Measurements from ENCODE around the gene CYP4F22. TPM values are rescaled to one million over a fixed set of nuclear protein-coding genes. Genes with fewer than 3 reads are reported as not detected.
"Not testable (repeated sequence)": the region's sequence is repeated elsewhere in the genome, so short reads cannot be mapped to it uniquely, and the experiment has no call there.

Gene CYP4F22
- total RNA-seq, 1 donor from 2014 or later, result not detected

- peaks cover 5% of the 10 kb centered on the region for H3K9me3 Mint-ChIP-seq
- no peak for TF ChIP-seq CTCF (IDR thresholded peaks at IDR 0.05)
- POLR2A ChIA-PET, result no interaction called here
- CTCF ChIA-PET, result no interaction called here
- no peaks in the 10 kb centered on the region for H3K4me1 Mint-ChIP-seq
- ATAC-seq (ENCODE audit: low read depth), result no peak
- peaks cover 23% of the 10 kb centered on the region for H3K27me3 Mint-ChIP-seq
- intact Hi-C loops (cut with micrococcal nuclease), result no loop called here
- no peak overlapping the region for H3K27ac Mint-ChIP-seq
- no peak overlapping the region for H3K4me3 Mint-ChIP-seq
- no peak for DNase-seq
- peaks cover 2% of the 10 kb centered on the region for H3K36me3 Mint-ChIP-seq (ENCODE audit: low read depth)
Measured at GRCh38 chr19:15529774-15530372, 21.5 kb downstream of the CYP4F22 start.

- Mint-ChIP-seq H3K9me3 (peaks cover 5% of the 10 kb centered on the region), H3K4me1 (no peaks in the 10 kb centered on the region), H3K27ac (no peak overlapping the region), H3K27me3 (peaks cover 16% of the 10 kb centered on the region), H3K36me3 (ENCODE audit: low read depth) (peaks cover 2% of the 10 kb centered on the region), H3K4me3 (no peak overlapping the region)
- CTCF ChIA-PET, result no interaction called here
- ATAC-seq (ENCODE audit: low read depth) (no peak), DNase-seq (no peak)
- no peak for TF ChIP-seq CTCF (IDR thresholded peaks at IDR 0.05)
- intact Hi-C loops (cut with micrococcal nuclease), result no loop called here
- POLR2A ChIA-PET, result no interaction called here
Measured at GRCh38 chr19:15532779-15533521, 24.6 kb downstream of the CYP4F22 start.

- CTCF ChIA-PET; H3K4me3 Mint-ChIP-seq; DNase-seq; H3K27ac Mint-ChIP-seq; POLR2A ChIA-PET; ATAC-seq (ENCODE audit: low read depth); H3K9me3 Mint-ChIP-seq; H3K36me3 Mint-ChIP-seq (ENCODE audit: low read depth); intact Hi-C loops (cut with micrococcal nuclease); H3K4me1 Mint-ChIP-seq: not testable (repeated sequence)
- H3K27me3 Mint-ChIP-seq, result peaks cover 14% of the 10 kb centered on the region
Measured at GRCh38 chr19:15533522-15533830, 25.2 kb downstream of the CYP4F22 start.

- ChIA-PET POLR2A (no interaction called here), CTCF (no interaction called here)
- intact Hi-C loops (cut with micrococcal nuclease), result no loop called here
- H3K9me3 Mint-ChIP-seq, result peaks cover 5% of the 10 kb centered on the region
- no peak overlapping the region for H3K4me3 Mint-ChIP-seq
- DNase-seq (no peak), ATAC-seq (ENCODE audit: low read depth) (no peak)
- H3K4me1 Mint-ChIP-seq, result no peaks in the 10 kb centered on the region
- H3K27ac Mint-ChIP-seq, result no peak overlapping the region
- peaks cover 2% of the 10 kb centered on the region for H3K36me3 Mint-ChIP-seq (ENCODE audit: low read depth)
- no peak for TF ChIP-seq CTCF (IDR thresholded peaks at IDR 0.05)
- H3K27me3 Mint-ChIP-seq, result peaks cover 13% of the 10 kb centered on the region
Measured at GRCh38 chr19:15534957-15535864, 26.9 kb downstream of the CYP4F22 start.

GRCh38 chr19:15536350-15536749 lies 28.0 kb downstream of the CYP4F22 start:
- DNase-seq (no peak), ATAC-seq (ENCODE audit: low read depth) (no peak)
- ChIA-PET POLR2A (no interaction called here), CTCF (no interaction called here)
- Mint-ChIP-seq H3K4me3 (no peak overlapping the region), H3K4me1 (no peaks in the 10 kb centered on the region), H3K36me3 (ENCODE audit: low read depth) (no peaks in the 10 kb centered on the region), H3K27ac (no peak overlapping the region), H3K27me3 (peaks cover 10% of the 10 kb centered on the region), H3K9me3 (peaks cover 3% of the 10 kb centered on the region)
- intact Hi-C loops (cut with micrococcal nuclease), result no loop called here
- no peak for TF ChIP-seq CTCF (IDR thresholded peaks at IDR 0.05)

Data from activated B cell treated with CpG ODN at 0.5 μM for 24 hours (primary cell).